ENCODE measurements around the gene LTBP3. TPM values are rescaled to one million over a fixed set of nuclear protein-coding genes. Genes with fewer than 3 reads are reported as not detected.

LTBP3 gene
- total RNA-seq, 1 experiment from 2014 or later, result 10.6 TPM

DNA sequence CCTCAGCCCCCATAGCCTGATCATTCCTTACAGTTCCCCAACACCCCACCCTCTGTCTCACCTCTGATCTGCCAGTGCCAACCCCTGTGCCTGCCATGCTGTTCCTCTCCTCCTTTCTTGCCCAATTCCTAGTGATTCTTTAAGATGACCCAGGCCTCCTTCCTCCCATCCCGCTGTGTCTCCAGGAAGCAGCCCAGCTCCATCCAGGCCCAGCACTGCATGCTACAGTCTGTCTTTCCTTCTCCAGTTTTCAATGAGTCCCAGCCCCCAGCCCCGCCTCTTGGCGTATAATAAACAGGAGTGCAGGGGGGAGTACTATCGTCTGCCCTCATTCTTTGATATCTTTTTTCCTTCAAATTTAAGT lies 12.3 kb downstream of the LTBP3 start:
- H3K9me3 Mint-ChIP-seq, result peaks cover 0 to 2% of the 10 kb centered on the region in 2 experiments; a peak in 1 of 5 replicates
- Histone ChIP-seq H4K5ac (ENCODE audit: insufficient read length, low read depth, low read length) (no peak overlapping the region), H3K14ac (ENCODE audit: insufficient read depth, low read length) (no peak overlapping the region), H3K9ac (ENCODE audit: extremely low read depth, insufficient read length, low read length) (no peak overlapping the region), H2BK15ac (ENCODE audit: low read depth, low read length) (no peak overlapping the region), H4K8ac (replicated peaks; ENCODE audit: insufficient read length, low read depth, low read length) (no peak overlapping the region), H3K9me3 (ENCODE audit: control insufficient read depth, low read depth, low read length) (no peaks in the 10 kb centered on the region), H3K4me2 (ENCODE audit: insufficient read depth, insufficient read length, low read length) (peak overlapping the region; percentile 33), H4K91ac (ENCODE audit: insufficient read length, low read depth, low read length) (no peak overlapping the region), H3K27ac (ENCODE audit: insufficient read length, low read depth, low read length) (no peak overlapping the region), H2BK20ac (ENCODE audit: low read depth, low read length, poor library complexity, severe bottlenecking) (no peak overlapping the region), H3K79me1 (ENCODE audit: insufficient read depth, low read depth, low read length, poor library complexity, severe bottlenecking) (no peaks in the 10 kb centered on the region), H3T11ph (ENCODE audit: low read length) (no peak overlapping the region), H2BK12ac (ENCODE audit: insufficient read length, low read depth, low read length) (no peak overlapping the region), H4K20me1 (ENCODE audit: control insufficient read depth, insufficient read depth, insufficient read length) (peaks cover 2% of the 10 kb centered on the region), H2BK5ac (ENCODE audit: insufficient read length, low read length) (no peak overlapping the region), H3K18ac (ENCODE audit: insufficient read length, low read depth, low read length) (no peak overlapping the region), H3K23me2 (ENCODE audit: insufficient read length, low read depth, low read length, poor library complexity, severe bottlenecking) (peaks cover 2% of the 10 kb centered on the region), H3K4ac (ENCODE audit: low read depth, low read length) (no peak overlapping the region), H3K4me1 (ENCODE audit: insufficient read depth, low read length) (no peaks in the 10 kb centered on the region), H2AK5ac (ENCODE audit: insufficient read length, low read length) (no peak overlapping the region), H3K56ac (ENCODE audit: insufficient read length, low read depth, low read length) (no peak overlapping the region), H3K27me3 (ENCODE audit: insufficient read depth, low read length) (peaks cover 4% of the 10 kb centered on the region; the same call in 1 of the 2 replicates), H3K23ac (ENCODE audit: insufficient read length, low read depth, low read length) (no peak overlapping the region), H2AFZ (ENCODE audit: low read length) (no peak overlapping the region), H2BK120ac (ENCODE audit: low read depth, low read length, poor library complexity, severe bottlenecking) (no peak overlapping the region), H3K79me2 (ENCODE audit: insufficient read depth, low read length) (no peaks in the 10 kb centered on the region)
- peaks cover 13 to 30% of the 10 kb centered on the region in 2 experiments for H3K4me1 Mint-ChIP-seq
- TF ChIP-seq, protein P1, sequence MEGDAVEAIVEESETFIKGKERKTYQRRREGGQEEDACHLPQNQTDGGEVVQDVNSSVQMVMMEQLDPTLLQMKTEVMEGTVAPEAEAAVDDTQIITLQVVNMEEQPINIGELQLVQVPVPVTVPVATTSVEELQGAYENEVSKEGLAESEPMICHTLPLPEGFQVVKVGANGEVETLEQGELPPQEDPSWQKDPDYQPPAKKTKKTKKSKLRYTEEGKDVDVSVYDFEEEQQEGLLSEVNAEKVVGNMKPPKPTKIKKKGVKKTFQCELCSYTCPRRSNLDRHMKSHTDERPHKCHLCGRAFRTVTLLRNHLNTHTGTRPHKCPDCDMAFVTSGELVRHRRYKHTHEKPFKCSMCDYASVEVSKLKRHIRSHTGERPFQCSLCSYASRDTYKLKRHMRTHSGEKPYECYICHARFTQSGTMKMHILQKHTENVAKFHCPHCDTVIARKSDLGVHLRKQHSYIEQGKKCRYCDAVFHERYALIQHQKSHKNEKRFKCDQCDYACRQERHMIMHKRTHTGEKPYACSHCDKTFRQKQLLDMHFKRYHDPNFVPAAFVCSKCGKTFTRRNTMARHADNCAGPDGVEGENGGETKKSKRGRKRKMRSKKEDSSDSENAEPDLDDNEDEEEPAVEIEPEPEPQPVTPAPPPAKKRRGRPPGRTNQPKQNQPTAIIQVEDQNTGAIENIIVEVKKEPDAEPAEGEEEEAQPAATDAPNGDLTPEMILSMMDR (conservative IDR thresholded peaks at IDR 0.05), result no peak
- no peak overlapping the region for H3K27ac Mint-ChIP-seq
- DNase-seq, result no peak
- no CpG with 5 or more reads among the region's 4 CpGs for WGBS (ENCODE audit: extremely low coverage, insufficient read length, low lambda C conversion rate)
- peaks cover 79% of the 10 kb centered on the region for H3K27me3 Mint-ChIP-seq (ENCODE audit: low read depth)
- peak overlapping the region; percentile 57 to 73 for H3K4me3 Mint-ChIP-seq
- H3K36me3 Mint-ChIP-seq (ENCODE audit: insufficient read depth in 1 of 3, low read depth in 3 of 3), result no peaks in the 10 kb centered on the region; a peak in 1 of 7 replicates

Data from H9 (cell line).